ENCODE data around the gene ASB11.

ASB11 gene

GRCh38 chrX:15315509-15315908, at the start of gene ASB11:
Gene ASB11, minus strand, starts transcription at chrX:15315640. Its CDS starts 35 bp downstream, at chrX:15315605.
- no peak for DNase-seq (ENCODE audit: low read depth)
- no peak within 1 kb of the TSS for H3K4me3 ChIP-seq (ENCODE audit: low read depth, low read length)
- TF ChIP-seq CTCF (IDR thresholded peaks at IDR 0.05; ENCODE audit: low read depth, low read length, missing control alignments): no peak

GRCh38 chrX:15359701-15360100, 44.3 kb upstream of the ASB11 start:
- H3K4me3 ChIP-seq (ENCODE audit: low read depth, low read length): no peak overlapping the region

GRCh38 chrX:15358533-15358932, 43.1 kb upstream of the ASB11 start:
- TF ChIP-seq CTCF (IDR thresholded peaks at IDR 0.05; ENCODE audit: low read depth, low read length, missing control alignments): no peak
- no peak overlapping the region for H3K4me3 ChIP-seq (ENCODE audit: low read depth, low read length)
- no peak for DNase-seq (ENCODE audit: low read depth)

More at GRCh38 chrX:15359701-15360100, 44.3 kb upstream of the ASB11 start:
- TF ChIP-seq CTCF (IDR thresholded peaks at IDR 0.05; ENCODE audit: low read depth, low read length, missing control alignments): no peak
- no peak for DNase-seq (ENCODE audit: low read depth)

- TF ChIP-seq CTCF (IDR thresholded peaks at IDR 0.05; ENCODE audit: low read depth, low read length, missing control alignments): no peak
- H3K4me3 ChIP-seq (ENCODE audit: low read depth, low read length): no peak overlapping the region
- no peak for DNase-seq (ENCODE audit: low read depth)
Observed at GRCh38 chrX:15356444-15356843, 41.0 kb upstream of the ASB11 start.

GRCh38 chrX:15350329-15350996, 35.0 kb upstream of the ASB11 start:
- no peak for TF ChIP-seq CTCF (IDR thresholded peaks at IDR 0.05; ENCODE audit: low read depth, low read length, missing control alignments)
- H3K4me3 ChIP-seq (ENCODE audit: low read depth, low read length): no peak overlapping the region
- no peak for DNase-seq (ENCODE audit: low read depth)

GRCh38 chrX:15349046-15349445, 33.6 kb upstream of the ASB11 start:
- H3K4me3 ChIP-seq (ENCODE audit: low read depth, low read length): no peak overlapping the region
- DNase-seq (ENCODE audit: low read depth): no peak
- peak; percentile 41 for TF ChIP-seq CTCF (IDR thresholded peaks at IDR 0.05; ENCODE audit: low read depth, low read length, missing control alignments)

- H3K4me3 ChIP-seq (ENCODE audit: low read depth, low read length): no peak overlapping the region
- no peak for TF ChIP-seq CTCF (IDR thresholded peaks at IDR 0.05; ENCODE audit: low read depth, low read length, missing control alignments)
- DNase-seq (ENCODE audit: low read depth): no peak
Observed at GRCh38 chrX:15345976-15346375, 30.5 kb upstream of the ASB11 start.
